Kidney (tissue), 14 donors: ENCODE data around the gene TSPAN4. TPM values are rescaled to one million over a fixed set of nuclear protein-coding genes. Genes with fewer than 3 reads are reported as not detected.
A peak's percentile ranks its signal among the peaks of the same experiment; 100 is the strongest.

ENCODE experiments used
- DNase-seq, 5 donors: peaks; one replicate each; pipeline ENCODE4 v3.0.0-alpha.2; 2013 to 2020
- FAIRE-seq: peaks from 2 replicates; lab custom pipeline; 2012; peaks lifted over from hg19 to GRCh38; lab: Jason Lieb, UNC
- H3K27ac ChIP-seq, 2 donors: one replicate each; pipeline ENCODE4 v1.7.0; 2013; ENCODE audit warnings: low read depth in 2 of 2, low read length in 2 of 2, inconsistent platforms in 1 of 2
- H3K27me3 ChIP-seq: one replicate; pipeline ENCODE4 v1.7.1; 2013; ENCODE audit warnings: low read length, inconsistent platforms; ENCODE audit not compliant: control insufficient read depth, insufficient read depth
- H3K36me3 ChIP-seq, 3 donors: one replicate each; pipeline versions ENCODE4 v1.7.0 to v1.7.1; 2013; ENCODE audit warnings: low read length in 3 of 3, control low read depth in 1 of 3, inconsistent platforms in 1 of 3; ENCODE audit not compliant: insufficient read depth in 3 of 3, control insufficient read depth in 2 of 3
- H3K4me1 ChIP-seq, 3 donors: one replicate each; pipeline versions ENCODE4 v1.7.0 to v1.7.1; 2013; ENCODE audit warnings: low read length in 3 of 3, inconsistent platforms in 1 of 3, low read depth in 1 of 3; ENCODE audit not compliant: control insufficient read depth in 2 of 3, insufficient read depth in 2 of 3
- H3K4me3 ChIP-seq, 3 donors: one replicate each; pipeline versions ENCODE4 v1.7.0 to v1.8.1; 2013; ENCODE audit warnings: low read length in 3 of 3, control low read depth in 1 of 3, inconsistent platforms in 1 of 3
- H3K9ac ChIP-seq, 3 donors: one replicate each; pipeline versions ENCODE4 v1.7.0 to v1.7.1; 2013; ENCODE audit warnings: low read length in 3 of 3, control low read depth in 1 of 3, inconsistent platforms in 1 of 3
- H3K9me3 ChIP-seq, 3 donors: one replicate each; pipeline versions ENCODE4 v1.7.0 to v1.7.1; 2013; ENCODE audit warnings: low read length in 3 of 3, control low read depth in 1 of 3, inconsistent platforms in 1 of 3; ENCODE audit not compliant: control insufficient read depth in 2 of 3, insufficient read depth in 1 of 3
- intact Hi-C: fragments of 100-400 bp; cut with DNase I; formaldehyde crosslinking; loops from one replicate; pipeline ENCODE4 v1.11.1; 2022
- polyA plus RNA-seq: library from polyadenylated mRNA; stranded (reverse); fragments of 350-450 nt; fragmentation: Illumina TruSeq; extraction: RNeasy Lipid Tissue Mini Kit (QIAGEN cat#74804); gene quantifications from one replicate; pipeline ENCODE4 v1.2.3, GENCODE V29; 2014; ENCODE audit warnings: low read depth, low replicate concordance; ENCODE audit not compliant: insufficient read depth
- total RNA-seq: library from RNA; stranded (reverse); fragmentation: NEBNext Ultra II Directional; extraction: Animal tissue kit (Norgen Biotek cat#: 25700); gene quantifications from one replicate; pipeline ENCODE4 v1.2.1, GENCODE V29; 2021
- TF ChIP-seq, protein P1 (sequence below): IDR thresholded peaks from 3 replicates; pipeline ENCODE4 v1.5.1; 2012; ENCODE audit warnings: mild to moderate bottlenecking, moderate library complexity, borderline replicate concordance; ENCODE audit not compliant: insufficient read depth; ENCODE audit errors: extremely low read depth
- donor health status: control.
- donor health status: control.
- donor health status: control.
- donor health status: control.
- donor health status: control.
- donor health status: DM: yes; HTN: yes; CAD: no.
- donor health status: Normal renal cell carcinoma (clear cell type).

The TSPAN4 gene
- total and polyA plus RNA-seq, 2 donors from 2014 or later = 81.2 to 104 TPM

DNA sequence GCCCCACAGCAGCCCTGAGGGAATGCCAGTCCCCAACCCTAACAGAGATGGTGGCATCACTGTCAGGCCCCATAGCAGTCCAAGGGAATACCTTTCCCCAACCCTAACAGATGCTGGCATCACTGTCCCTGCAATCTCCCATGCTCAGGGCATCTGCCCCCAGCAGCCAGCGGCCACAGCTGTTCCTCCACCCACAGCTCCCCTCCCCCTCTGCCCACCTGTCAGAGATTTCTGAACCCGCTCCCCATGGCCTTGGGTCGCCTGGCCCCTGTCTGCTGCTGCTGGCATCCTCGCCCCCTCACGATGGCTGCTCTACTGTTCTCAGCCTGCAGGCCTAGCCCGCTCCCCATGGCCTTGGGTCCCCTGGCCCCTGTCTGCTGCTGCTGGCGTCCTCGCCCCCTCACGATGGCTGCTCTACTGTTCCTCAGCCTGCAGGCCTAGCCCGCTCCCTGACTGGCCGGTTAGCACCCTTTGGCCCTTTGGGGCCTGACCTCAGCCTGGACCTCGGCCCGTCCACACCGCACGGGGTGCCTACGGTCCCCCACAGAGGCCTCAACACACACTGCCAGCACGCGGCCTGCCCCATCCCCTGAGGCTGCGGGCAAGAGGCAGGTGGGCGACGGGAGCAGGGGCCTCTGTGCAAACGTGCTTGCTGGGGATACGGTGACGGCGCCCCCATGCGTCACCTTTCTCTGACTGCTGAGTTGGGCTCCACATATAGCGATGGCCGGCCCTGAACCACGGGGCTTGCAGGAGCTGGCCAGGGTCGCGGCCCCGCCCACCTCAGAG lies 47.2 kb downstream of the TSPAN4 start:
- intact Hi-C loops = no loop called here
- no peaks in the 10 kb centered on the region for H3K9me3 ChIP-seq
- H3K27me3 ChIP-seq = no peaks in the 10 kb centered on the region
- TF ChIP-seq, protein P1, sequence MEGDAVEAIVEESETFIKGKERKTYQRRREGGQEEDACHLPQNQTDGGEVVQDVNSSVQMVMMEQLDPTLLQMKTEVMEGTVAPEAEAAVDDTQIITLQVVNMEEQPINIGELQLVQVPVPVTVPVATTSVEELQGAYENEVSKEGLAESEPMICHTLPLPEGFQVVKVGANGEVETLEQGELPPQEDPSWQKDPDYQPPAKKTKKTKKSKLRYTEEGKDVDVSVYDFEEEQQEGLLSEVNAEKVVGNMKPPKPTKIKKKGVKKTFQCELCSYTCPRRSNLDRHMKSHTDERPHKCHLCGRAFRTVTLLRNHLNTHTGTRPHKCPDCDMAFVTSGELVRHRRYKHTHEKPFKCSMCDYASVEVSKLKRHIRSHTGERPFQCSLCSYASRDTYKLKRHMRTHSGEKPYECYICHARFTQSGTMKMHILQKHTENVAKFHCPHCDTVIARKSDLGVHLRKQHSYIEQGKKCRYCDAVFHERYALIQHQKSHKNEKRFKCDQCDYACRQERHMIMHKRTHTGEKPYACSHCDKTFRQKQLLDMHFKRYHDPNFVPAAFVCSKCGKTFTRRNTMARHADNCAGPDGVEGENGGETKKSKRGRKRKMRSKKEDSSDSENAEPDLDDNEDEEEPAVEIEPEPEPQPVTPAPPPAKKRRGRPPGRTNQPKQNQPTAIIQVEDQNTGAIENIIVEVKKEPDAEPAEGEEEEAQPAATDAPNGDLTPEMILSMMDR = no peak
- DNase-seq = peak in 1 of 5 donors; percentile 50
- H3K4me1 ChIP-seq = no peaks in the 10 kb centered on the region
- no peak overlapping the region for H3K27ac ChIP-seq
- no peak overlapping the region for H3K9ac ChIP-seq
- FAIRE-seq = no peak
- H3K36me3 ChIP-seq = peaks cover 0 to 3% (median 0%) of the 10 kb centered on the region in 3 donors
- H3K4me3 ChIP-seq = no peak overlapping the region

DNA sequence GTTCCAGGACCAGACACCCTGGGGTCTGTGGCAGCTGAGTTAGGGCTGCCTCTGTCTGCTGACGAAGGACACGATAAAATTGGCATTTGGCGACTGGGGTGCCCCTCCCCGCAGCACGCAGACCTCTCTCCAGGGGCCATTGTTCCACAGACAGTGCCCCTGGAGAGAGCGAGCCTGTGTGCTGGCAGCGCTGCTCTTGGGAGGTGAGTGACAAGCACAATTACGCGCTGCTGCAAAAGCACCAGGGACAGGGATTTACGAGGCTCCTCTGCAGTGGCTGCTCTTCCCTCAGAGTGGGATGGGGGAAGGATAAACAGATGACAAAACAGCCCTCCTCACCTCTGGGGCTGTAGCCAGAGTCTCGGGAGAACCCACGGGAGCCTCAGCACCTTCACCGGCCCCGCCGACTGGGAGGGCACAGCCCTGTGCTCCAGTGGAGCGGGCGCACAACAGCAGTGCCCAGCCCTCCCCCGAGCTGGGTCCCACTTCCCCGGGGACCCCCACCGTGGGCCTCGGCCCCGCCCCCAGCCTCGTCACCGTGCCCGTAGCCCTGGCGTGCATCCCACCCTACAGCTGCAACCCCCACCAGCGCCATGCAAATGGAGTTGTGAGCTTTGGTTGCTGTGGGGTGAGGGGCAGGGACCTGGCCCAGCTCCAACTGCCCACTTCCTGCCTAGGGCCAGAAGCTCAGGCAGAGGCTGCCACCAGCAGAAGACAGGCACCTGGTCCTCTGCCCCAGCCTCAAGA lies 48.3 kb downstream of the TSPAN4 start:
- intact Hi-C loops = no loop called here
- DNase-seq (peak in 4 of 5 donors; percentile 57 to 77 (median 66)), FAIRE-seq (no peak)
- H3K9me3 ChIP-seq = no peaks in the 10 kb centered on the region
- TF ChIP-seq, protein P1 = no peak
- H3K27me3 ChIP-seq = no peaks in the 10 kb centered on the region
- H3K4me3 ChIP-seq = no peak overlapping the region
- peaks cover 0 to 3% (median 0%) of the 10 kb centered on the region in 3 donors for H3K36me3 ChIP-seq
- no peaks in the 10 kb centered on the region for H3K4me1 ChIP-seq
- H3K9ac ChIP-seq = no peak overlapping the region
- no peak overlapping the region for H3K27ac ChIP-seq

DNA sequence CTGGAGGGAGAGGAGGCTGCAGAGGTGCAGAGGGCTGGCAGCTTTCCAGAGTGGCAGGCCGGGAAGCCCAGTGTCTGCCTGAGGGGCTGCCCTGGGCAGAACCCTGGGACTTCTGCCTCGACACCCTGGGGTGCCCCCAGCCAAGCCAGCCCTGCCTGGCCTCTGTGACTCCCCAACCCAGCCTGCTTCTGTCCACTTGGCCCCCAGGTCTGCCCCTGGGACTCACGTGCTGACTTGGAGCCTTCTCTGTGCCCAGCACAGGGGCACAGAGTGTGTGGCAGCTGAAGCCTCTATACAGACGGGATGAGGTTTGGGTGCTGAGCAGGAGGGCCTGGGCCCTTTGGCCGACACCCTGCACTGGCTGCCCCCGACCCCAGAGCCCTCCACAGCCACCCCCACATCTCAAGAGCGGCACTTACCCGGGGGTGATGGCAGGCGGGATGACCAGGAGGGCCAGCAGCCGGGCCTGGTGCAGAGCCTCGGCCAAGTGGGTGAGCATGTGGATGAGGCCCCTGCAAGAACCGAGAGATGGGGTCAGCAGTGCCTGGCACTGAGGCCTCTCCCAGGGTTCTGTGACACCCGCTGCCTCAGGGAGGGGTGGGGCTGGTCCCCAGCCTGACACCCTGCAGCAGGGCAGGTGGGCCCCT lies 50.5 kb downstream of the TSPAN4 start:
- no peak overlapping the region for H3K4me3 ChIP-seq
- no peak for DNase-seq
- no peak for FAIRE-seq
- TF ChIP-seq, protein P1 = no peak
- intact Hi-C loops = no loop called here
- no peak overlapping the region for H3K27ac ChIP-seq
- no peaks in the 10 kb centered on the region for H3K36me3 ChIP-seq
- no peaks in the 10 kb centered on the region for H3K27me3 ChIP-seq
- no peaks in the 10 kb centered on the region for H3K4me1 ChIP-seq
- H3K9ac ChIP-seq = no peak overlapping the region
- no peaks in the 10 kb centered on the region for H3K9me3 ChIP-seq
